AG09319 (cell line): ENCODE results near the gene DHRSX.

ENCODE experiments used
- DNase-seq: peaks from one replicate; pipeline ENCODE4 v3.0.0-alpha.2; 2010; ENCODE audit warnings: low read depth; ENCODE audit errors: extremely low read depth
- CTCF ChIP-seq: IDR thresholded peaks from 2 replicates; pipeline ENCODE4 v1.5.1; 2011; ENCODE audit warnings: low read depth, mild to moderate bottlenecking, inconsistent platforms, low read length, moderate library complexity

The DHRSX gene

GRCh38 chrX:2231570-2232192 lies 269.1 kb downstream of the DHRSX start:
- TF ChIP-seq CTCF = no peak
- DNase-seq = no peak

- no peak for DNase-seq
- TF ChIP-seq CTCF = no peak
These were observed 270.3 kb downstream of the DHRSX start for GRCh38 chrX:2230457-2230856.

- DNase-seq = no peak
These were observed 272.2 kb downstream of the DHRSX start for GRCh38 chrX:2228536-2228935.

GRCh38 chrX:2226906-2227656 lies 273.7 kb downstream of the DHRSX start:
- DNase-seq = no peak
- no peak for TF ChIP-seq CTCF

More at GRCh38 chrX:2228536-2228935, 272.2 kb downstream of the DHRSX start:
- no peak for TF ChIP-seq CTCF

- no peak for TF ChIP-seq CTCF
These were observed 274.6 kb downstream of the DHRSX start for GRCh38 chrX:2226182-2226581.

GRCh38 chrX:2224597-2225235 lies 276.1 kb downstream of the DHRSX start:
- no peak for TF ChIP-seq CTCF

More at GRCh38 chrX:2226182-2226581, 274.6 kb downstream of the DHRSX start:
- no peak for DNase-seq

GRCh38 chrX:2224161-2224560 lies 276.6 kb downstream of the DHRSX start:
- TF ChIP-seq CTCF = no peak
- DNase-seq = no peak

More at GRCh38 chrX:2224597-2225235, 276.1 kb downstream of the DHRSX start:
- DNase-seq = no peak
